B cell (primary cell): ENCODE data around the gene MZF1. TPM values are rescaled to one million over a fixed set of nuclear protein-coding genes. Genes with fewer than 3 reads are reported as not detected.

Experiments
- ATAC-seq: fragments of 200-7000 bp; cut with Tn5 transposase; one replicate; pipeline ENCODE4 v1.10.0; 2021; ENCODE audit warnings: low read depth, mild to moderate bottlenecking, moderate number of reproducible peaks, moderate library complexity
- CTCF ChIA-PET: fragments of 350-600 bp; sonication (Branson Sonifier 250); formaldehyde crosslinking; loops from one replicate; lab custom pipeline; 2021; ENCODE audit warnings: antibody characterized with exemption, inconsistent platforms; lab: Charles Lee
- POLR2A ChIA-PET: fragments of 350-600 bp; sonication (Branson Sonifier 250); formaldehyde crosslinking; loops from one replicate; lab custom pipeline; 2021; ENCODE audit warnings: antibody characterized with exemption; lab: Charles Lee
- DNase-seq: peaks from one replicate; pipeline ENCODE4 v3.0.0; 2013
- H2AFZ ChIP-seq: 2 replicates; pipeline ENCODE4 v1.6.1; 2012; ENCODE audit warnings: mild to moderate bottlenecking, low read depth, low read length; ENCODE audit not compliant: insufficient read depth, poor library complexity, severe bottlenecking
- H3K27ac ChIP-seq, 2 donors: 1 replicate in 1 of 2; 2 replicates in 1 of 2; pipeline ENCODE4 v1.5.1; 2012 to 2013; ENCODE audit warnings: low read length in 2 of 2, mild to moderate bottlenecking in 2 of 2, moderate library complexity in 1 of 2
- H3K27me3 ChIP-seq, 4 experiments: fragments of 200-600 bp in 1 of 4; sonication (generic) in 1 of 4; replicated peaks in 1 of 4; 1 replicate in 2 of 4; 2 replicates in 2 of 4; pipeline versions ENCODE4 v1.6.1 to v1.7.0; 2013 to 2016; ENCODE audit warnings: low read length in 3 of 4, mild to moderate bottlenecking in 2 of 4, mixed read lengths in 1 of 4, moderate library complexity in 1 of 4; ENCODE audit not compliant: insufficient read depth in 4 of 4, control insufficient read depth in 3 of 4; ENCODE audit errors: control extremely low read depth in 1 of 4
- H3K36me3 ChIP-seq, 2 experiments: replicated peaks in 1 of 2; 1 replicate in 1 of 2; 2 replicates in 1 of 2; pipeline versions ENCODE4 v1.6.1 to v1.7.1; 2013; ENCODE audit warnings: low read length in 1 of 2; ENCODE audit not compliant: insufficient read depth in 2 of 2, control insufficient read depth in 1 of 2; ENCODE audit errors: control extremely low read depth in 1 of 2, extremely low read depth in 1 of 2
- H3K4me1 ChIP-seq, 2 donors: fragments of 200-600 bp in 1 of 2; sonication (generic) in 1 of 2; 1 replicate in 1 of 2; 2 replicates in 1 of 2; pipeline versions ENCODE4 v1.5.1 to v1.6.1; 2013 to 2017; ENCODE audit warnings: low read length in 2 of 2; ENCODE audit not compliant: control insufficient read depth in 2 of 2, insufficient read depth in 2 of 2
- H3K4me2 ChIP-seq: replicated peaks from 2 replicates; pipeline ENCODE3; 2012; ENCODE audit warnings: mild to moderate bottlenecking, low read depth, low read length; ENCODE audit not compliant: poor library complexity, severe bottlenecking
- H3K4me3 ChIP-seq, 5 experiments: fragments of 200-600 bp in 1 of 5; sonication (generic) in 1 of 5; 1 replicate in 3 of 5; 2 replicates in 2 of 5; pipeline versions ENCODE4 v1.5.1 to v1.7.0; 2011 to 2016; ENCODE audit warnings: low read length in 4 of 5, mild to moderate bottlenecking in 4 of 5, low read depth in 2 of 5, control low read depth in 1 of 5, moderate library complexity in 1 of 5; ENCODE audit not compliant: insufficient read depth in 1 of 5; ENCODE audit errors: control extremely low read depth in 1 of 5, extremely low read depth in 1 of 5
- H3K79me2 ChIP-seq: fragments of 200-600 bp; sonication (generic); one replicate; pipeline ENCODE4 v1.6.0; 2016; ENCODE audit warnings: low read length; ENCODE audit not compliant: control insufficient read depth, insufficient read depth
- H3K9ac ChIP-seq: fragments of 200-600 bp; sonication (generic); 2 replicates; pipeline ENCODE4 v1.6.1; 2017; ENCODE audit warnings: mild to moderate bottlenecking, low read length, moderate library complexity
- H3K9me3 ChIP-seq, 3 donors: one replicate each; pipeline versions ENCODE4 v1.6.1 to v1.7.1; 2013; ENCODE audit warnings: low read length in 2 of 3; ENCODE audit not compliant: control insufficient read depth in 2 of 3, insufficient read depth in 1 of 3; ENCODE audit errors: control extremely low read depth in 1 of 3
- H4K20me1 ChIP-seq: 2 replicates; pipeline ENCODE4 v1.6.0; 2012; ENCODE audit warnings: mild to moderate bottlenecking, low read length; ENCODE audit not compliant: insufficient read depth, control insufficient read depth, poor library complexity, severe bottlenecking
- H3K27ac Mint-ChIP-seq: one replicate; pipeline ENCODE4 v1.8.0; 2021; ENCODE audit warnings: mixed read lengths
- H3K27me3 Mint-ChIP-seq: one replicate; pipeline ENCODE4 v1.8.0; 2021; ENCODE audit warnings: mixed read lengths
- H3K4me1 Mint-ChIP-seq: one replicate; pipeline ENCODE4 v1.8.0; 2021; ENCODE audit warnings: mixed read lengths
- H3K4me3 Mint-ChIP-seq: one replicate; pipeline ENCODE4 v1.8.0; 2021; ENCODE audit warnings: mixed read lengths
- H3K9me3 Mint-ChIP-seq: one replicate; pipeline ENCODE4 v1.8.0; 2022; ENCODE audit warnings: mixed read lengths; ENCODE audit not compliant: insufficient read depth
- EZH2 ChIP-seq: IDR thresholded peaks from 2 replicates; pipeline ENCODE4 v1.6.1; 2012; ENCODE audit warnings: borderline replicate concordance, low read depth, mild to moderate bottlenecking, moderate library complexity, low read length; ENCODE audit not compliant: insufficient read depth, poor library complexity, severe bottlenecking
- WGBS: methylation state at CpG from one replicate; pipeline ENCODE4 v1.1.5; 2013; ENCODE audit warnings: missing lambda C conversion rate; ENCODE audit not compliant: insufficient coverage; 5-methylcytosine and 5-hydroxymethylcytosine counted together
- intact Hi-C: fragments of 100-400 bp; cut with micrococcal nuclease; formaldehyde crosslinking; loops from one replicate; pipeline ENCODE4 v1.10.0; 2022
- polyA plus RNA-seq: library from polyadenylated mRNA; depleted of rRNA; stranded (reverse); fragments of >200 nt; gene quantifications from 2 replicates; pipeline ENCODE4 v1.2.3, GENCODE V29; 2012
- total RNA-seq, 2 donors: library from RNA; stranded (reverse); fragments of 120-200 nt in 1 of 2; gene quantifications; 1 replicate in 1 of 2; 2 replicates in 1 of 2; pipeline versions ENCODE4 v1.2.3 to v1.2.4, GENCODE V29; 2013 to 2022
- TF ChIP-seq, protein P1 (sequence below): fragments of 200-600 bp; IDR thresholded peaks from one replicate; pipeline ENCODE4 v1.8.0; 2022; ENCODE audit warnings: antibody characterized with exemption, mild to moderate bottlenecking

The MZF1 gene
- total and polyA plus RNA-seq, 2 donors (not counting 1 experiment from before 2014, with no cell fraction given), result 79.4 to 95.8 TPM

DNA sequence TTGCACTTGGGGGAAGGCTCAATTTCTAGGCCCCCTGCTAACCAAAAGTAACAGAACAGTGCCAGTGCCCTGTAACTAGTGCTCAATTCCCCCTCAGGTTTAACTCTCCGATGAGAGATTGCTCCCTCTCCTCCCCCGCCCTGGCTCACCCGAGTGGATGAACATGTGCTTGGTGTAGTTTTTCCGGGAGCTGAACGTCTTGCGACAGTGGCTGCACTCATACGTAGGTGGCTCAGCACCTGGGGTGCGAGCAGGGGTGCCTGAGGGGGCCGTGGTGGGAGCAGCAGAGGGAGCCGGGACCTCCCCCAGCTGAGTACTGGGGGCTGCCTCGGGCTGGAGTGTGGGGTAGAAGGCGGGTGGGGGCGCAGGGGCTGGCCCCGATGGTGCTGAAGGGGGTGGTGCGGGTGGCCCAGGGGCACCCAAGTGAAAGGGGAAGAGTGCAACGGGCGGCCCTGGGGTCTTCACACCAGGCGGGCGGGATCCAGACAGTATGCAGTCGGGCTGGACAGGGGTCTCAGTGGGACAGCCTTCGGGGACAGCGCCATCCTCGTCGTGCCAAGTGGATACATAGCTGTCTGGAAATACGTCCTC, 56.8 kb downstream of the MZF1 start:
- Mint-ChIP-seq H3K4me3 (no peak overlapping the region), H3K4me1 (peaks cover 50% of the 10 kb centered on the region)

DNA sequence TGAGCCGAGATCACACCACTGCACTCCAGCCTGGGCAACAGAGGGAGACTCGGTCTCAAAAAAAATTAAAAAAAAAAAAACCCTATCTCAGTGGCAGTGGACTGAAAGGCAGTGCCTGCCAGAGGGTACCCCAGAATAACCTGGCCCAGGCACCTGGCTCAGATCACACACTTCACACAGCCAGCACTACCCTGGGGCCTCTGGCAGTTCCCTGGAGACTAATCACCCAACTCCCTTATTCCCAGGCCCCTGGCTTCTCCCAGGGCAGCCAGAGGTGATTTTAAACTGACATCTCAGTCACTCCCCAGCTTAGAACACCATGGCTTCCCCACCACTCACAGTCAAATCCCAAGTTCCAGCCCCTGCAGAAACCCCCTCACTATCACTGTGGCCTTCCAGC, 57.9 kb downstream of the MZF1 start:
- Mint-ChIP-seq H3K9me3 (no peaks in the 10 kb centered on the region), H3K4me3 (peak overlapping the region; percentile 37), H3K27me3 (no peaks in the 10 kb centered on the region), H3K4me1 (peaks cover 47% of the 10 kb centered on the region), H3K27ac (no peak overlapping the region)
- Histone ChIP-seq H3K4me2 (no peak overlapping the region), H3K79me2 (peaks cover 50% of the 10 kb centered on the region), H3K4me3 (no peak overlapping the region), H3K36me3 (peaks cover 0 to 12% of the 10 kb centered on the region in 2 experiments), H3K27me3 (no peaks in the 10 kb centered on the region), H4K20me1 (peaks cover 63% of the 10 kb centered on the region), H3K9me3 (no peaks in the 10 kb centered on the region), H2AFZ (no peak overlapping the region), H3K27ac (no peak overlapping the region), H3K4me1 (peaks cover 23 to 36% of the 10 kb centered on the region in 2 donors), H3K9ac (no peak overlapping the region)
- CTCF ChIA-PET, result no interaction called here
- no peak for DNase-seq
- no peak for ATAC-seq
- intact Hi-C loops, result no loop called here
- 80% methylated on average over 1 of the region's 2 CpGs for WGBS
- no peak for TF ChIP-seq EZH2
- TF ChIP-seq, protein P1, sequence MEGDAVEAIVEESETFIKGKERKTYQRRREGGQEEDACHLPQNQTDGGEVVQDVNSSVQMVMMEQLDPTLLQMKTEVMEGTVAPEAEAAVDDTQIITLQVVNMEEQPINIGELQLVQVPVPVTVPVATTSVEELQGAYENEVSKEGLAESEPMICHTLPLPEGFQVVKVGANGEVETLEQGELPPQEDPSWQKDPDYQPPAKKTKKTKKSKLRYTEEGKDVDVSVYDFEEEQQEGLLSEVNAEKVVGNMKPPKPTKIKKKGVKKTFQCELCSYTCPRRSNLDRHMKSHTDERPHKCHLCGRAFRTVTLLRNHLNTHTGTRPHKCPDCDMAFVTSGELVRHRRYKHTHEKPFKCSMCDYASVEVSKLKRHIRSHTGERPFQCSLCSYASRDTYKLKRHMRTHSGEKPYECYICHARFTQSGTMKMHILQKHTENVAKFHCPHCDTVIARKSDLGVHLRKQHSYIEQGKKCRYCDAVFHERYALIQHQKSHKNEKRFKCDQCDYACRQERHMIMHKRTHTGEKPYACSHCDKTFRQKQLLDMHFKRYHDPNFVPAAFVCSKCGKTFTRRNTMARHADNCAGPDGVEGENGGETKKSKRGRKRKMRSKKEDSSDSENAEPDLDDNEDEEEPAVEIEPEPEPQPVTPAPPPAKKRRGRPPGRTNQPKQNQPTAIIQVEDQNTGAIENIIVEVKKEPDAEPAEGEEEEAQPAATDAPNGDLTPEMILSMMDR, result no peak
- POLR2A ChIA-PET, result no interaction called here

More for the DNA sequence above, 56.8 kb downstream of the MZF1 start:
- intact Hi-C loops, result no loop called here
- DNase-seq (no peak), ATAC-seq (no peak)
- Mint-ChIP-seq H3K9me3 (no peaks in the 10 kb centered on the region), H3K27ac (no peak overlapping the region), H3K27me3 (no peaks in the 10 kb centered on the region)
- peaks cover 63% of the 10 kb centered on the region for H4K20me1 ChIP-seq
- H3K36me3 ChIP-seq, result peaks cover 0 to 12% of the 10 kb centered on the region in 2 experiments
- WGBS, result 97% methylated on average over 23 of the region's 25 CpGs
- no peaks in the 10 kb centered on the region for H3K27me3 ChIP-seq
- H3K27ac ChIP-seq, result no peak overlapping the region
- H3K4me3 ChIP-seq, result no peak overlapping the region
- H3K9me3 ChIP-seq, result no peaks in the 10 kb centered on the region
- ChIA-PET POLR2A (interaction anchor here (0.5 kb wide), 1 partner anchor 247 kb away, joined by 4 read pairs; no protein-coding TSS in a partner anchor), CTCF (interaction anchor here (1.8 kb wide), 1 partner anchor 65 kb away, joined by 4 read pairs; no protein-coding TSS in a partner anchor)
- H3K4me1 ChIP-seq, result peaks cover 26 to 41% of the 10 kb centered on the region in 2 donors
- no peak overlapping the region for H3K9ac ChIP-seq
- no peak overlapping the region for H2AFZ ChIP-seq
- peaks cover 50% of the 10 kb centered on the region for H3K79me2 ChIP-seq
- TF ChIP-seq, protein P1, result no peak
- TF ChIP-seq EZH2, result no peak
- H3K4me2 ChIP-seq, result no peak overlapping the region
